Choroid plexus epithelial cell (primary cell): ENCODE results near the gene HECTD2.
"Not testable (repeated sequence)": the region's sequence is repeated elsewhere in the genome, so short reads cannot be mapped to it uniquely, and the experiment has no call there.

Experiments
- DNase-seq: peaks from one replicate; pipeline ENCODE4 v3.0.0-alpha.2; 2010; ENCODE audit warnings: low read depth
- H3K4me3 ChIP-seq: 2 replicates; pipeline ENCODE4 v1.5.1; 2011; ENCODE audit warnings: low read depth, mild to moderate bottlenecking, control low read depth, low read length, moderate library complexity
- TF ChIP-seq, protein P1 (sequence below): conservative IDR thresholded peaks from 2 replicates; pipeline ENCODE4 v1.5.1; 2011; ENCODE audit warnings: low read depth, mild to moderate bottlenecking, control low read depth, inconsistent platforms, low read length, moderate library complexity

Gene HECTD2

DNA sequence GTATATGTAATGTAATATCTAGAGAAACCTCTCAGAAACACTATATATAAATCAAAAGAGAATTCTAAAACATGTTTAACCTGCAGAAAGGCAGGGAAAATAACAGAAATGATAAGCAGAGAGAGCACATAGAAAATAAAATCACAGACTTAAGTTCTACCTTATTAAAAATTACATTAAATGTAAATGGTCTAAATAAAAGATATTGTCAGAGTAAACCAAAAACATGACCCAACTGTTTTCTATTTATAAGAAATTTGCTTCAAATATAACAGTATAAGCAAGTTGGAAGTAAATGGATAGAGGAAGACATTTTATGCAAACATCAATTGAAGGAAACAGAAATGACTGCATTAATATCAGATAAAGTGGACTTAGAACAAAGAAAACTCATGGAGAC, 43.4 kb downstream of the HECTD2 start:
- no peak for DNase-seq
- H3K4me3 ChIP-seq: no peak overlapping the region
- TF ChIP-seq, protein P1, sequence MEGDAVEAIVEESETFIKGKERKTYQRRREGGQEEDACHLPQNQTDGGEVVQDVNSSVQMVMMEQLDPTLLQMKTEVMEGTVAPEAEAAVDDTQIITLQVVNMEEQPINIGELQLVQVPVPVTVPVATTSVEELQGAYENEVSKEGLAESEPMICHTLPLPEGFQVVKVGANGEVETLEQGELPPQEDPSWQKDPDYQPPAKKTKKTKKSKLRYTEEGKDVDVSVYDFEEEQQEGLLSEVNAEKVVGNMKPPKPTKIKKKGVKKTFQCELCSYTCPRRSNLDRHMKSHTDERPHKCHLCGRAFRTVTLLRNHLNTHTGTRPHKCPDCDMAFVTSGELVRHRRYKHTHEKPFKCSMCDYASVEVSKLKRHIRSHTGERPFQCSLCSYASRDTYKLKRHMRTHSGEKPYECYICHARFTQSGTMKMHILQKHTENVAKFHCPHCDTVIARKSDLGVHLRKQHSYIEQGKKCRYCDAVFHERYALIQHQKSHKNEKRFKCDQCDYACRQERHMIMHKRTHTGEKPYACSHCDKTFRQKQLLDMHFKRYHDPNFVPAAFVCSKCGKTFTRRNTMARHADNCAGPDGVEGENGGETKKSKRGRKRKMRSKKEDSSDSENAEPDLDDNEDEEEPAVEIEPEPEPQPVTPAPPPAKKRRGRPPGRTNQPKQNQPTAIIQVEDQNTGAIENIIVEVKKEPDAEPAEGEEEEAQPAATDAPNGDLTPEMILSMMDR: no peak

DNA sequence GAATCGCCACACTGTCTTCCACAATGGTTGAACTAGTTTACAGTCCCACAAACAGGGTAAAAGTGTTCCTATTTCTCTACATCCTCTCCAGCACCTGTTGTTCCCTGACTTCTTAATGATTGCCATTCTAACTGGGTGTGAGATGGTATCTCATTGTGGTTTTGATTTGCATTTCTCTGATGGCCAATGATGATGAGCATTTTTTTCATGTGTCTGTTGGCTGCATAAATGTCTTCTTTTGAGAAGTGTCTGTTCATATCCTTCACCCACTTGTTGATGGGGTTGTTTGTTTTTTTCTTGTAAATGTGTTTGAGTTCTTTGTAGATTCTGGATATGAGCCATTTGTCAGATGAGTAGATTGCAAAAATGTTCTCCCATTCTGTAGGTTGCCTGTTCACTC, 45.0 kb downstream of the HECTD2 start:
- DNase-seq, H3K4me3 ChIP-seq: not testable (repeated sequence)

DNA sequence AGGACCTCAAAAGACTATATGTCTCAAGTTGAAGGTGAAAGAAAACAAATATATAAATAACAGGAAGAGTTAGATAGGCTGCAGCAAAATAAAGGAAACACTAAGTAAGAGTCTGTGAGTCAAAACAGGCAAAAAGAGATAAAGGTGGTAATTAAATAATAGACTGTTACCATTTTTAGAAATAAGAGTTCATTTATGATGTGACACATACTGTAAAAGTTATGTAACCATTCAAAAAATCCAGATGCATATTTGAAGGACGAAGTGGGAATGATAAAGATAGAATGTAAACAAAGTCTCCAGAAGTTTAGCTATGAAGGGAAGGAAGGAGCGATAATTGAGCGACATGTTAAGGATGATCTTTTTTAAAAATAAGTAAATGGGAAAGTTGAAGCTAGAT, 50.5 kb downstream of the HECTD2 start:
- DNase-seq: no peak
- no peak overlapping the region for H3K4me3 ChIP-seq
- TF ChIP-seq, protein P1: no peak

GRCh38 chr10:91462423-91462822, 52.3 kb downstream of the HECTD2 start:
- no peak overlapping the region for H3K4me3 ChIP-seq
- TF ChIP-seq, protein P1: no peak
- DNase-seq: peak; percentile 61

- DNase-seq: no peak
- TF ChIP-seq, protein P1: no peak
- H3K4me3 ChIP-seq: no peak overlapping the region
These were observed 54.4 kb downstream of the HECTD2 start for GRCh38 chr10:91464500-91464899.

DNA sequence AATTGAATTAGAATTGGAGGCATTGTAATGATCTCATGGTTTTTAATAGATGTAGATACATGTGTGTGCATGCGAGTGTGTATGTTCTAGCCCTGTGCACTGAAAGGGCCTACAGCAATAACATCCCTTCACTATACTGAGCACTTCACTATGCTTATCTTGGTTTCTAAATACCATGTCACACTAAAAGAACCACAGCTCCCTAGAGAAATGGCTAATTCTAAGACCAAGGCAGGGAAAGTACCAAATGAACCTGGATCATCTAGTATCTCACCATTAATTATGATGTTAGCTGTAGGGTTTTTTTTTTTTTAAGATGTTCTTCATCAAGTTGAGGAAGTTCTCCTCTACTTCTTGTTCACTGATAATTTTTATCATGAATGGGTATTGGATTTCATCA, 55.1 kb downstream of the HECTD2 start:
- TF ChIP-seq, protein P1: no peak
- H3K4me3 ChIP-seq: no peak overlapping the region
- DNase-seq: no peak

DNA sequence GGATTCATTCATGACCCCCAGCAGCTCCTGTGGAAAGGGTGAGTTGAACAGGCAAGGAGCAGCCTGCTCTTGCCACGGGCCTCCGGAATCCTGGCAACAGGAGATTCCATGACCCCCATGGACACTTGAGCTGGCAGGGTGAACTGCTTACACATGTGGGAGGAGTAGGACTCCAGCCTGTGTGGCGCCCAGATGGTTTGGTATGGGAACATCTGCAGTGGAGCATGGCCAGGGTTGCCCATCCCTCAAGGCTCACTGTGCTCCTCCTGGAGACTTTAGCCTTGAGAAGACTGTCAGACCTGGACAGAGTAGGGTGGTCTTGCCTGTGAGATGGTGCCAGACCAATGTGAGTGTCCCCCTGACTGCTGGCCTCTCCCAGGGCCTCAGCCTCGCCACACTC, 57.0 kb downstream of the HECTD2 start:
- TF ChIP-seq, protein P1: no peak
- H3K4me3 ChIP-seq: no peak overlapping the region
- DNase-seq: no peak

DNA sequence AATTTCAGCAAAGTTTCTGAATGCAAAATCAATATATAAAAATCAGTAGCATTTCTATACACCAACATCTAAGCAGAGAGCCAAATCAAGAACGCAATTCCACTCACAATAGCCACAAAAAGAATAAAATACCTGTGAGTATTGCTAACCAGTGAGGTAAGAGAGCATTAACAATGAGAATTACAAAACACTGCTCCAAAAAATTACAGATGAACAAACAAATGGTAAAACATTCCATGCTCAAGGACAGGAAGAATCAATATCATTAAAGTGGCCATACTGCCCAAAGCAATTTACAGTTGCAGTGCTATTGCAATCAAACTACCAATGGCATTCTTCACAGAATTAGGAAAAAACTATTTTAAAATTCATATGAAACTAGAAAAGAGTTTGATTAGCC, 61.5 kb downstream of the HECTD2 start:
- no peak overlapping the region for H3K4me3 ChIP-seq
- TF ChIP-seq, protein P1: no peak
- DNase-seq: no peak
